Activated T-helper 1 cell treated with anti-CD3 and anti-CD28 coated beads, Interleukin-12 subunit alpha, Interleukin-12 subunit beta, Interleukin-2, Interleukin-4 antibody, amounts not matched to agents 30 ng/mL and 10 ng/mL and 1 ng/mL, durations not matched to agents 14 hours and 24 hours and 36 hours (primary cell): Measurements from ENCODE around the gene TTYH1. TPM values are rescaled to one million over a fixed set of nuclear protein-coding genes. Genes with fewer than 3 reads are reported as not detected.

Source experiments
- DNase-seq: peaks from one replicate; pipeline ENCODE4 v3.0.0; 2021; ENCODE audit warnings: low spot score
- H3K27ac Mint-ChIP-seq: one replicate; pipeline ENCODE4 v1.8.0; 2021; ENCODE audit warnings: mild to moderate bottlenecking, mixed read lengths
- H3K27me3 Mint-ChIP-seq: one replicate; pipeline ENCODE4 v1.8.0; 2022; ENCODE audit warnings: mild to moderate bottlenecking, moderate library complexity, mixed read lengths; ENCODE audit not compliant: insufficient read depth
- H3K36me3 Mint-ChIP-seq: one replicate; pipeline ENCODE4 v1.8.0; 2021; ENCODE audit warnings: low read depth, mixed read lengths
- H3K4me1 Mint-ChIP-seq: one replicate; pipeline ENCODE4 v1.8.0; 2021; ENCODE audit warnings: low read depth, mixed read lengths
- H3K4me3 Mint-ChIP-seq: one replicate; pipeline ENCODE4 v1.8.0; 2021; ENCODE audit warnings: mild to moderate bottlenecking, moderate library complexity, mixed read lengths
- H3K9me3 Mint-ChIP-seq: one replicate; pipeline ENCODE4 v1.8.0; 2021; ENCODE audit warnings: mixed read lengths
- intact Hi-C: fragments of 100-400 bp; cut with micrococcal nuclease; formaldehyde crosslinking; loops from one replicate; pipeline ENCODE4 v1.15.1; 2024
- total RNA-seq: library from RNA; stranded (reverse); gene quantifications from 2 replicates; pipeline ENCODE4 v1.2.3, GENCODE V29; 2022

TTYH1 gene
- total RNA-seq, 1 donor from 2014 or later = 0.49 TPM

DNA sequence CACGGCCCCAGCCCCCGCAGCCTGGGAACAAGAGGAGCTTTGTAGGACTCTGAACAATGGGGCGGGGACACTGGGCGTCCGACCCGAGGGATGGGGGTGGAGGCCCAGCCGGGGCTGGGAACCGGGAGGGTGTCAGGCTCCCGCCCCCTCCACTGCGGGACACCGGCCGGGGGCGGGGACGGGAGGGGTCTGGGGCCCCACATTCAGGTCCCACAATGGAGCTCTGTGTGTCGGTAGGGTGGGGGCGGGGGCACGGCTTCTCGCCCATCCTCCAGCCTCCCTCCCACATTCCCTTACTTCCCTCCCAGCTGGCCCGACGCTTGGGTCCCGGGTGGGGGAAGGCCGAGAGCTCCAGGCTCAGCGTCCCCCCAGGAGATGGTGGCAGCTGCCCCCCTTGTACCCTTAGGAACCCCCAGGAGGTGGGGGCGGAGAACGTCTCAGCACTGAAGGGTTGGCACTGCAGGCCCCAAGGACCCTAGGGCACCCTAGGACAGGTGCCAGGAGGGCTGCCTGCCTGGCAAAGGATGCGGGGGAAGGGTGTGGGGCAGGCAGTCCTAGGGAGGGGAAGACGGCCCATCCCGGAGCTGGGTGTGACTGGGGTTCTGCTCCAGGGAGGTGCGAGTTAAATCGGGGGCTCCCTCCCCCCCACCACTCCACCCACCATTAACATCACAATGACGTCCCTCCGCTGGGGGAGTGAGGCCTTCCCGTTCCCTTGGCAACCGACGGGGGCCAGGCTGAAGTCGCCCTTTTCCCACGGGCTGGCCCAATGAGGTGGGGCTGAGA, 5.3 kb downstream of the TTYH1 start:
- Mint-ChIP-seq H3K27me3 (peaks cover 14% of the 10 kb centered on the region), H3K9me3 (no peaks in the 10 kb centered on the region), H3K36me3 (peaks cover 4% of the 10 kb centered on the region), H3K4me3 (no peak overlapping the region), H3K27ac (no peak overlapping the region), H3K4me1 (peaks cover 16% of the 10 kb centered on the region)
- intact Hi-C loops = no loop called here
- no peak for DNase-seq

DNA sequence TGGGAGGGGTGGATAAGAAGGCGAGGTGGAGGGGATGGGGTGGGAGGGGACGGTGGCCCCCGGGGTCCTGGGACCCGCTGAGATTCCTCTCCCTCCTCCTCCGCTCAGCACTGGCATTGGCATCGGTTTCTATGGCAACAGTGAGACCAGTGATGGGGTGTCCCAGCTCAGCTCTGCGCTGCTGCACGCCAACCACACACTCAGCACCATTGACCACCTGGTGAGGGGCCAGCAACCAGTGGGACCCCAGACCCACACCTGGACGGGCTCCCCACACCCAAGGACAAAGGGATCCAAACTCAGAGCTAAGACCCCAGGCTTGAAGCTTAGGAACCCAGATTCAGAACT, 5.9 kb downstream of the TTYH1 start:
- H3K9me3 Mint-ChIP-seq = no peaks in the 10 kb centered on the region
- H3K27me3 Mint-ChIP-seq = peaks cover 9% of the 10 kb centered on the region
- peaks cover 16% of the 10 kb centered on the region for H3K4me1 Mint-ChIP-seq
- intact Hi-C loops = no loop called here
- H3K4me3 Mint-ChIP-seq = no peak overlapping the region
- H3K27ac Mint-ChIP-seq = no peak overlapping the region
- no peak for DNase-seq
- peaks cover 4% of the 10 kb centered on the region for H3K36me3 Mint-ChIP-seq

DNA sequence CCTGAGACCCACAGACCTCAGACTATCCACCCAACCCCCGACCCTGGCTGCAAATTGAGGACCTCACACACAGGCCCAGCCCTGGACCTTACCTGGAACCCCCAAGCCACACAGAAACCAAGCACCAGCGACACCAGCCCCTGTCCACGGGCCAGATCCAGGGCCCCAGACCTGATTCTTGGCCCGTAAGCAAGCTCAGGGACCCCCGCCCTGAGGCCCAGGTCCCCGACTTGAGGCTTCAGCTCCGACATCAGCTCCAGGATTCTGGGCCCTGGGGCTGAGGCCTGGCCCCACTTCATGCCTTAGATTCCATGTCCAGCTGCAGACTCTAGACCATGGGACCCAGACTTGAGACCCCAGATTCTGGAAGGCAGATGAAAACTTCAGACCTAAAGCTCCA, 6.3 kb downstream of the TTYH1 start:
- Mint-ChIP-seq H3K27ac (no peak overlapping the region), H3K27me3 (peaks cover 9% of the 10 kb centered on the region), H3K36me3 (peaks cover 4% of the 10 kb centered on the region), H3K9me3 (no peaks in the 10 kb centered on the region), H3K4me1 (peaks cover 16% of the 10 kb centered on the region), H3K4me3 (no peak overlapping the region)
- intact Hi-C loops = no loop called here
- no peak for DNase-seq

DNA sequence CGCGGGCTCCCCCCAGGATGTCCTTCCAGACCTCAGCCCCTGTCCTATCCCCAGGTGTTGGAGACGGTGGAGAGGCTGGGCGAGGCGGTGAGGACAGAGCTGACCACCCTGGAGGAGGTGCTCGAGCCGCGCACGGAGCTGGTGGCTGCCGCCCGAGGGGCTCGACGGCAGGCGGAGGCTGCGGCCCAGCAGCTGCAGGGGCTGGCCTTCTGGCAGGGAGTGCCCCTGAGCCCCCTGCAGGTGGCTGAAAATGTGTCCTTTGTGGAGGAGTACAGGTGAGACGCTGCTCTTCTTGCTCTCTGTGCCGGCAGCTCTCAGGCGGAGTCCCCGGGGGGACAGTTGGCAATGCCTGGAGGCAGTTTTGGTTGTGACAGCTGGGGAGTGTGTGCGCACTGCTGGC, 6.9 kb downstream of the TTYH1 start:
- peaks cover 14% of the 10 kb centered on the region for H3K4me1 Mint-ChIP-seq
- no peak overlapping the region for H3K27ac Mint-ChIP-seq
- no peak for DNase-seq
- no peaks in the 10 kb centered on the region for H3K9me3 Mint-ChIP-seq
- H3K36me3 Mint-ChIP-seq = peaks cover 2% of the 10 kb centered on the region
- H3K27me3 Mint-ChIP-seq = peaks cover 8% of the 10 kb centered on the region
- H3K4me3 Mint-ChIP-seq = no peak overlapping the region
- intact Hi-C loops = no loop called here

DNA sequence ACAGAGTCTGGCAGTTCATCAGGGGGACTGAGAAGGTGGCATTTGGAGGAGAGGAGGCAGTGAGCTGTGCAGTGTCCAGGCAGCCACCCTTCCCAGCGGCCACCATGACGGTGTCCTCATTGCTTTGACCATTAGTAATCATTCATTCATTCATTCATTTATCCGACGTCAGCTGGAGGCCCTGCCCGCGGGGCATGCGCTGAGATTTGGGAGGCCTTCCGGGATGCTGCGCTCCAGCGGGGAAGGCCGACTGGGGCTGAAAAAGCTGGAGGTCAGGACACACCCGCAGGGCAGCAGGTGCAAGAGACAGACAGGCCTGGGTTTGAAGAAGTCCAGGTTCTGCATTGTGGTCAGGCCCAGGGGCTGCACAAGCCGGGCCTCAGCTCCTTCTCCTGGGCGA, 8.9 kb downstream of the TTYH1 start:
- intact Hi-C loops = no loop called here
- Mint-ChIP-seq H3K27ac (no peak overlapping the region), H3K36me3 (no peaks in the 10 kb centered on the region), H3K4me3 (no peak overlapping the region), H3K9me3 (no peaks in the 10 kb centered on the region), H3K27me3 (peaks cover 6% of the 10 kb centered on the region), H3K4me1 (no peaks in the 10 kb centered on the region)
- no peak for DNase-seq

DNA sequence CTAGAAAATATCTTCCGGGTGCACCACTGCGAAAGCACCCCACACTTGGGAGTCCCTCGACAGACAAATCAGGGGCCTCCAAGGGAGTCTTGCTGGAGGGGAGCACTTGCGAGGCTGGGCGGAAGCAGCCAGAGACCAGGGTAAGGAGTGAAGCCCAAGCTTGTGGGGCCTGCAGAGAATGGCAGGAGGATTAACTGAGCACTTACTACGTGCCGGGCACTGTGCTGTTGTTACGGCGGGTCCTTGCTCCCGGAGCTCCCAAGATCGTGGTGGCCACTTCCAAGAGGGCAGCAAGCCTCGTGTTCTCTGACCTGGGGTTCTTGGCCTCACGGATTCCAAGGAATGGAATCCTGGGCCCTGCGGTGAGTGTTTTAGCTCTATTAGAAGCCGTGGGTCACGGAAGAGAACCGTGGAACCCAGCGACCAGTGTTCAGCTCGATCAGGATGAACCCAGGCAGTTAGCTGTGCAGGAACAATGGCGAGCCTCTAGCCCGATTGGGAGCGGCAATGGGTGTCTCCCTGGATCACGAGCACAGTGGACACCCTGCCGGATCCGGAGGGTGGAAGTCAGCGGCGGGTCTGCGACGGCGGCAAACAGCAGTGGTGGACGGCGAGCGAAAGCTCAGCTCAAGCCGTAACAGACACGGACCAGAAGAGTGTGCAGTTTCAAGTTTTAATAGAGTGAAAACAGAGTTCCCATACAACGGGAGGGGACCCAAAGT, 9.6 kb downstream of the TTYH1 start:
- H3K27ac Mint-ChIP-seq = no peak overlapping the region
- no peaks in the 10 kb centered on the region for H3K36me3 Mint-ChIP-seq
- H3K27me3 Mint-ChIP-seq = peaks cover 9% of the 10 kb centered on the region
- no peak overlapping the region for H3K4me3 Mint-ChIP-seq
- intact Hi-C loops = no loop called here
- no peak for DNase-seq
- no peaks in the 10 kb centered on the region for H3K9me3 Mint-ChIP-seq
- H3K4me1 Mint-ChIP-seq = no peaks in the 10 kb centered on the region

DNA sequence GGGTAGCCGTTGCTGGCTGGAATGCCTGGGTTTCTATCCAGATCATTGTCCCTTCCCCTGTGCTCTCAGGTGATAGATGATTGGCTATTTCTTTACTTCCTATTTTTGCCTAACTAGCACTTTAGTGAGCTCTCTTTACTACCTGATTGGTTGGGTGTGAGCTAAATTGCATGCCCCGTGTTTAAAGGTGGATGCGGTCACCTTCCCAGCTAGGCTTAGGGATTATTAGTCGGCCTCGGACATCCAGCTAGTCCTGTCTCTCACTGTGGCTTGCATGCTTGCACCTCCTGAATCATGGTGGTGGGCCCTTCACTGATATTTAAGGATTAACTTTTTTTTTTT, 10.1 kb downstream of the TTYH1 start:
- no peak overlapping the region for H3K4me3 Mint-ChIP-seq
- DNase-seq = no peak
- no peaks in the 10 kb centered on the region for H3K36me3 Mint-ChIP-seq
- no peaks in the 10 kb centered on the region for H3K4me1 Mint-ChIP-seq
- peaks cover 9% of the 10 kb centered on the region for H3K27me3 Mint-ChIP-seq
- no peak overlapping the region for H3K27ac Mint-ChIP-seq
- no peaks in the 10 kb centered on the region for H3K9me3 Mint-ChIP-seq
- intact Hi-C loops = no loop called here

DNA sequence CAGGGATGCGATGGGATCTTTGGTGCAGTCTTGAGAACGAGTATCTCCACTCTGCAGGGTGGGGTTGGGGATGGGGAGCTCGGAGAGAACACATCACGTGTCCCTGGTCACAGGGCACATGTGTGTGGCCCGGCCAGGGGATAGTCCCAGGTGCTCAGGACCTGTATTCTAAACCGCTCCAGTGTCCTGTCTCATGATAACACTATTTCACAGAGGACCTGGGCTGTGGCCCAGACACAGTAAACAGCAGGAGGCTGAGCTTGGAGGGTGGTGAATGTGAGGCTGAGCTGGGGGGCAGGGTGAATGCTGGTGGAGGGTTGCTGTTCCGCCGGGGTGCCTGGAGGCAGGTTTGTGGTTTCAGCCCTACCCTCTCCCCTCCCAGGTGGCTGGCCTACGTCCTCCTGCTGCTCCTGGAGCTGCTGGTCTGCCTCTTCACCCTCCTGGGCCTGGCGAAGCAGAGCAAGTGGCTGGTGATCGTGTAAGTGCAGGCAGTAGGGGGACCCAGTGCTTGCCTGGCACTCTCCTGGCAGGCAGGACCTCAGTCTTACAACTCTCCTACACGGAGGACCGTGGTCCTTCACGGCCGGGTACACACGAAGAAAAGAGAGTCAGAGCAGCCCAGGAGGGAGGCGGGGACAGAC, 11.1 kb downstream of the TTYH1 start:
- no peak overlapping the region for H3K4me3 Mint-ChIP-seq
- intact Hi-C loops = no loop called here
- no peak overlapping the region for H3K27ac Mint-ChIP-seq
- H3K4me1 Mint-ChIP-seq = peaks cover 5% of the 10 kb centered on the region
- H3K27me3 Mint-ChIP-seq = peaks cover 14% of the 10 kb centered on the region
- no peaks in the 10 kb centered on the region for H3K9me3 Mint-ChIP-seq
- no peak for DNase-seq
- H3K36me3 Mint-ChIP-seq = no peaks in the 10 kb centered on the region

DNA sequence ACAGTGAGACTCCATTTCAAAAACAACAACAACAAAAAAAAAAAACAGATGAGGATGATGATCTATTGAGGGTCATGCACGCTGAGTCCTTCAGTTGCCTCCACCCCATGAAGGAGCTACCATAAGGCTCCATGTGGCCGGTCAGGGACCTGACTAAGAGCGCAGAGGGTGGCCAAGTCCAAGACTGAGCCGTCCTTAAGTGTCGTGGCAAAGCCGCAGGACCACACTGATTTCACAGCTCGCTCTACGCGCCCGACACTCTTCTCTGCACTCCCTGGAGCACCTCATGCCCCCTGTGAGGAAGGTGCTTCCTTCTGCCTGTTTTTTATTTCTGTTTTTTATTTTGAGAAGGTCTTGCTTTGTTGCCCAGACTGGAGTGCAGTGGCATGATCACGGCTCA, 12.3 kb downstream of the TTYH1 start:
- no peak overlapping the region for H3K27ac Mint-ChIP-seq
- H3K27me3 Mint-ChIP-seq = peaks cover 14% of the 10 kb centered on the region
- H3K4me1 Mint-ChIP-seq = peaks cover 5% of the 10 kb centered on the region
- intact Hi-C loops = no loop called here
- no peak for DNase-seq
- no peaks in the 10 kb centered on the region for H3K36me3 Mint-ChIP-seq
- H3K9me3 Mint-ChIP-seq = no peaks in the 10 kb centered on the region
- H3K4me3 Mint-ChIP-seq = no peak overlapping the region

DNA sequence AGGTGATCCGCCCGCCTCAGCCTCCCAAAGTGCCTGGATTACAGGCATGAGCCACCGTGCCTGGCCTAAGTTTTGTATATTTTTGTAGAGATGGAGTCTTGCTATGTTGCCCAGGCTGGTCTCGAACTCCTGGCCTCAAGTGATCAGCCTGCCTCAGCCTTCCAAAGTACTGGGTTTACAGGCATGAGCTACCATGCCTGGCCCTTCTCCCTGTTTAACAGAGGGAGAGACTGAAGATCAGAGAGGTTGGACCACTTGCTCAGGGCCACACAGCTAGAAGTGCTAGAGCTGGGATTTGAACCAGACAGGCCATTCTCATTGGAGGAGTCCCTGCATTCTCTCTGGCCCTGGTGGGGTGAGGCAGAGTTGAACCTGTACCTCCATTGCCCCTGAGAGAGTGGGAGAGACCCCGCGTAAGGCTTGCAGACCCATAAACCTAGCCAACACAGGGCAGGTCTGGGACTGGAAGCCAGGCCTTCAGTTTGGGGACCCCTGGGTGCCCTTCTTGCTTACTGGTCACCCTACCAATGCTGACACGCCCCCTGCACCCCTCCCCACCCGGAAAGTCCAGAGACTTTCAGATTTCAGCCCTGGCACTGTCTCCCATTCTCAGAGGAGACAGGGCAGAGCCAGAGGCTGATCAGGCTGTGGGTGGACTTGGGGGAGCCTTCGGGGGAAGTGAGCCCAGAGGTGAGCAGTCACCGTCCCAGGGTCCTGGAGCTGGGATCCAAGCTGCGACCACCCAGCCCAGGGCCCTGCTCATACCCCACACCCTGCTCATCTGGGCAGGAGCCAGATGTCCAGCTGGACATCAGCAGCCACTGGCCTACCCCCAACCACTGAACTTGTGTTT, 13.3 kb downstream of the TTYH1 start:
- peaks cover 5% of the 10 kb centered on the region for H3K4me1 Mint-ChIP-seq
- DNase-seq = no peak
- peaks cover 12% of the 10 kb centered on the region for H3K27me3 Mint-ChIP-seq
- no peaks in the 10 kb centered on the region for H3K36me3 Mint-ChIP-seq
- no peak overlapping the region for H3K4me3 Mint-ChIP-seq
- no peak overlapping the region for H3K27ac Mint-ChIP-seq
- H3K9me3 Mint-ChIP-seq = no peaks in the 10 kb centered on the region
- intact Hi-C loops = no loop called here

DNA sequence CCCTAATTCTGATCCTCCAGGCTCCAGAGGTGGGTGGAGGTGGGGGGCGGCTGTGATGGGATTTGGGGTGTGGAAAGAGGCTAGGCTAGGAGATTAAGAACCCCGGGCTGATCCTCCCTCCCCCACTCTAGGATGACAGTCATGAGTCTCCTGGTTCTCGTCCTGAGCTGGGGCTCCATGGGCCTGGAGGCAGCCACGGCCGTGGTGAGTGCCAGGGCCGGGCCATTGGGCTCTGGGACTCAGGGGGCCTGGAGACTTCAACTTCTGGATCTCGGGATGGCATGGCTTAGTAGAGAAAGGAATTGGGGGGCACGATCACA, 13.9 kb downstream of the TTYH1 start:
- H3K27me3 Mint-ChIP-seq = peaks cover 12% of the 10 kb centered on the region
- H3K36me3 Mint-ChIP-seq = no peaks in the 10 kb centered on the region
- H3K4me1 Mint-ChIP-seq = peaks cover 5% of the 10 kb centered on the region
- no peak overlapping the region for H3K4me3 Mint-ChIP-seq
- intact Hi-C loops = no loop called here
- no peaks in the 10 kb centered on the region for H3K9me3 Mint-ChIP-seq
- no peak for DNase-seq
- no peak overlapping the region for H3K27ac Mint-ChIP-seq

DNA sequence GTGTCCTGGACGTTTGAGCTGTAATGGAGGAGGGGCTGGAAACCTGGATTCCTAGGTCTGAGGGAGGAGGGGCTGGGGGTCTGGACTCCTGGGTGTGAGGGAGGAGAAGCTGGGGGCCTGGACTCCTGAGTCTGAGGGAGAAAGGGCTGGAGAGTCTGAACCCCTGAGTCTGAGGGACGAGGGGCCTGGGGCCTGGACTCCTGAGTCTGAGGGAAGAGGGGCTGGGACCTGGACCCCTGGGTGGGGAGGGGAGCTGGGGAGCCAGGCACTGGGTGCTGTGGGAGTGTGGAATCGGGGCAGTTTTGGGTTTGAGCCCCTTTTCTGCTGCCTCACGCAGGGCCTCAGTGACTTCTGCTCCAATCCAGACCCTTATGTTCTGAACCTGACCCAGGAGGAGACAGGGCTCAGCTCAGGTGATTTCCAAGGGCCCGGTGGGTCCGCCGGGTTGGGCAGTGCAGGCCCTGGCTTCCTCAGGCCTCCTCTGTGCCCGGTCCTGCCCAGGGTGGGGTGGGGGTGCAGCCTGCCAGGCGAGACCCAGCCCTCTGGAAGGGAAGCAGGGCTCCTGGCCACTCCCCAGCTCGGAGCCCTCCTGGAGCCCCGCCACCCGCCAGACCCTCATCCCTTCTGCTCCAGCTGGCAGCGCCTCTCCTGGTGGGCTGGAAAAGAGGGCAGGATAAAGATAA, 14.4 kb downstream of the TTYH1 start:
- no peak overlapping the region for H3K27ac Mint-ChIP-seq
- peaks cover 7% of the 10 kb centered on the region for H3K4me1 Mint-ChIP-seq
- intact Hi-C loops = no loop called here
- H3K36me3 Mint-ChIP-seq = no peaks in the 10 kb centered on the region
- peaks cover 12% of the 10 kb centered on the region for H3K27me3 Mint-ChIP-seq
- no peaks in the 10 kb centered on the region for H3K9me3 Mint-ChIP-seq
- DNase-seq = no peak
- no peak overlapping the region for H3K4me3 Mint-ChIP-seq
